ENCODE data around the gene RPL18. TPM values are rescaled to one million over a fixed set of nuclear protein-coding genes. Genes with fewer than 3 reads are reported as not detected.

Gene RPL18
- polyA plus RNA-seq, 5 donors, result 1,161 to 2,077 (median 1,395) TPM

- no peak for DNase-seq
Observed at GRCh38 chr19:48616491-48617056, 2.4 kb downstream of the RPL18 start.

GRCh38 chr19:48616041-48616436 is 2.9 kb downstream of the RPL18 start:
- no peak for DNase-seq

- DNase-seq, result no peak
Observed at GRCh38 chr19:48615231-48616040, 3.5 kb downstream of the RPL18 start.

GRCh38 chr19:48614436-48615230 is 4.3 kb downstream of the RPL18 start, which contains the start of gene FAM83E:
Gene FAM83E, minus strand, starts transcription at chr19:48615076. Its CDS starts 1,704 bp downstream, at chr19:48613372.
- no peak for DNase-seq

GRCh38 chr19:48613852-48614435 is 5.0 kb downstream of the RPL18 start:
- DNase-seq, result no peak

GRCh38 chr19:48613024-48613851 is 5.7 kb downstream of the RPL18 start:
- no peak for DNase-seq

GRCh38 chr19:48611872-48612271 is 7.1 kb downstream of the RPL18 start:
- DNase-seq, result no peak

- no peak for DNase-seq
Observed at GRCh38 chr19:48609571-48610108, 9.3 kb downstream of the RPL18 start.

- no peak for DNase-seq
Observed at GRCh38 chr19:48608798-48609263, 10.1 kb downstream of the RPL18 start.

- no peak for DNase-seq
Observed at GRCh38 chr19:48607359-48607755, 11.6 kb downstream of the RPL18 start.

GRCh38 chr19:48606463-48607358 is 12.3 kb downstream of the RPL18 start, which contains the start of gene SPACA4:
Gene SPACA4, plus strand, starts transcription at chr19:48606742. Its CDS starts 237 bp downstream, at chr19:48606979.
- DNase-seq, result no peak

- DNase-seq, result no peak
Observed at GRCh38 chr19:48603850-48604249, 15.1 kb downstream of the RPL18 start.

GRCh38 chr19:48603449-48603848 is 15.5 kb downstream of the RPL18 start:
- DNase-seq, result no peak

GRCh38 chr19:48603001-48603400 is 16.0 kb downstream of the RPL18 start:
- no peak for DNase-seq

GRCh38 chr19:48600679-48601417 is 18.1 kb downstream of the RPL18 start:
- no peak for DNase-seq

- DNase-seq, result no peak
Observed at GRCh38 chr19:48598996-48599700, 19.8 kb downstream of the RPL18 start.

GRCh38 chr19:48596679-48597465 is 22.1 kb downstream of the RPL18 start:
- no peak for DNase-seq
